HG03196 (cell line): ENCODE data around the gene MOGAT2.
"Not testable (repeated sequence)": the region's sequence is repeated elsewhere in the genome, so short reads cannot be mapped to it uniquely, and the experiment has no call there.

Experiments used
- ATAC-seq: cut with Tn5 transposase; IDR thresholded peaks from one replicate; pipeline ENCODE4 v1.9.1; 2021; ENCODE audit not compliant: unreplicated experiment

The MOGAT2 gene

DNA sequence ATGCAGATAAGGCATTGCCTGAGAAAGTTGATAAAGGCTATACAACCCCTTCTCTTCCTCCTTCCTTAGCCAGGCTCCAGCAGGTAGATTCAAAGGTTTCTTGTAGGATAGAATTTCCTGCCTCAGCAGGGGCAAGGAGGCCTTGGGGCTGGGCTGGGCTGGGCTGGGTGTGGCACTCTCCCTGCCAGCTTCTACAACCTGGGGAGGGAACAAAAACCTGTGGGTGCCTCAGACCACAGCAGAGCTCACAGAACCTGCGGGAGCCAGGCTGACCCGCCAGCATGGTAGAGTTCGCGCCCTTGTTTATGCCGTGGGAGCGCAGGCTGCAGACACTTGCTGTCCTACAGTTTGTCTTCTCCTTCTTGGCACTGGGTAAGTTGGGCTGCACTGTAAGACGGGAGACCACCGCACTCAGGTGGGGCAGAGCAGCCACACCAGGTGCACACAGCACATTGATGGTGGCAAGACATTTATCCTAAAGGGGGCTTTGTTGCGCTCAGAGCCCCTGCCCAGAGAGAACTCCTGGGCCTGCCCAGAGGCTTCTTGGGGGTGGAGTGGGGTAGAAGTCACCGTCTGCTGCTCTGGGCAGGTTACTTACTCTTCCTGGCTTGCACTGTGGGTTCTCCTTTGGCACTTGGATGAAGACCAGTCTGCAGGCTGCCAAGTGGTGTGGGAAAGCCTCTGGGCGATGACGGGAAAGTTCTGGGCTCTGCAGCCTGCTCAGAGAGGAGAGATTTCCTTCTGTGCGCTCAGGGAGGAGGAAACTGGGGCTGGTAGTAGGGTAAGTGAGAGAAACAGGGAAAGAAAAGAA, at the start of gene MOGAT2:
TSS of gene MOGAT2 (plus strand) at position 231 of the 811 bp plus-strand sequence. CDS start at position 282, 51 bp downstream.
- no peak for ATAC-seq

DNA sequence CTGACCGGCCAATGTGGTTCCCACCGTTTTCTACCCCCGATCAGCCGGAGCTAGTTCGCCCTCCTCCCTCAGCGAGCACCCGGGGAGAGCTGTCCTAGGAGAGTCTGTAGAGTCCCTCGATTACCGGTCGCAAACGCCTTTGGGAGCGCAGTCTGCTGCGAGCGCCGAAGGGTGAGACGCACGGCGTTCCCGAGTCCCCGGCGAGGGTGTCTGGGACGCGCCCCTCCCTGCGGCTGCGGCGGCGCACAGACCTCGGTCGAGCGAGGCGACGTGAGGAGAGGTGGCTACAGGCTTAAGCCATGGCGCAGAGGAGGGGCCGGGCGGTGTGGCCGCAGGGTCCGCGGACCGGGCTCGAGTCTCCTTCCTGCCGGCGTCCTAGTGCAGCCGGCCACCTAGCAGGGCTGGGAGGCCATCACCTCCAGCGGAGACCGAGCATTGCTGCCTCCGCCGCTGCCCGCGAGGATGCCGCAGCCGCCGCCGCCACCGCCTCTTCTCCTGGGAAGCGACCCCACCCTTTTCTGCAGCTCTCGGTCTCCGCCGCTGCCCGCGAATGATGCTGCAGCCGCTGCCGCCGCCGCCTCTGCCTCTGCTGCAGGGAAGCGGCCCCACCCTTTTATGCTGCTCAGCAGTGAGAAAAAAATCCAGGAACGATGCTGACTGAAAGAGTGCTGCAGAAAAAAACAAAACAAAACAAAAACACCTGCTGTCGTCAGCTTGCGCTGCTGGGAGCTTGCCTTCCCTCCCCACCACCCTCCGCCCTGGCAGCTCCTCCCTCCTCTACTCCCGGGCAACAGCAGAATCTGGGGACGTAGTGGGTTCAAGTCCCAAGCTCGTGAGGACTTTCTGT, 49.0 kb upstream of the MOGAT2 start, which contains the start of gene MAP6:
TSS of gene MAP6 (minus strand) at position 588 of the 847 bp plus-strand sequence. CDS start 669 bp downstream, outside the sequence.
- no peak for ATAC-seq

DNA sequence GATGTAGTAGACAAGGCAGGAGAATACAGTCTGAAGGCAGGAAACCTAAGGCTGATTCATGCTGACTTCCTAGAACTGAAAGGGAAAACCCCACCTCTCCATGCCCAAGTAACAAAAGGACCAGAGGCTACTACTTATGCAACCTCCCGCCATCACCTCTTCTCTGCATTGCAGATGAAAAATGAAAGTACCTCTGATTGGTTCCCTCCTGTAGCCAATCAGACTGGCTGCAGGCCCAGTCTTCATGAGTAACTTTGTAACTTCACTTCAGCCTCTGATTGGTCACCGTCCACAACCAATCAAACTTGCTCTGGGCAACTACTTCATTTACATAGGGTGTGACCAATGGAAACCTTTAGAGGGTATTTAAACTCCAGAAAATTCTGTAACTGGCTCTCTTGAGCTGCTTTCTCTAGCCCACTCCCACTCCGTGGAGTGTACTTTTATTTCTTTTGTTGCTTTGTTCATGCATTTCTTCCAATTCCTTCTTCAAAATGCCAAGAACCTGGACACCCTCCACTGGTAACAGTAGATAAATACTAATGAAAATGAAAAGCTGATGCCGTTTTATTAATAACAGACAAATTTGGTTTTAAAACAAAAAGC, 43.6 kb upstream of the MOGAT2 start:
- ATAC-seq = no peak

DNA sequence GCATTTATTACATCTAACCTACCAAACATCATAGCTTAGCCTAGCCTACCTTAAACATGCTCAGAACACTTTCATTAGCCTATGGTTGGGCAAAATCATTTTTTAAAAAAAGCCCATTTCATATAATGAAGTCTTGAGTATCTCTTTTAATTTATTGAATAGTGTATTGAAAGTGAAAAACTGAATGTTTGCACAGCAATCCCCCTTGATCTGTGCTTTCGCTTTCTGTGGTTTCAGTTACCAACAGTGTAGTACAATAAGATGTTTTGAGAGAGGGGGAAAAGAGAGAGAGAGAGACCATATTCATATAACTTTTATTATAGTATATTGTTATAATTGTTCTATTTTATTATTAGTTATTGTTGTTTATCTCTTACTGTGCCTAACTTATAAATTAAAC, 40.4 kb upstream of the MOGAT2 start:
- ATAC-seq = no peak

DNA sequence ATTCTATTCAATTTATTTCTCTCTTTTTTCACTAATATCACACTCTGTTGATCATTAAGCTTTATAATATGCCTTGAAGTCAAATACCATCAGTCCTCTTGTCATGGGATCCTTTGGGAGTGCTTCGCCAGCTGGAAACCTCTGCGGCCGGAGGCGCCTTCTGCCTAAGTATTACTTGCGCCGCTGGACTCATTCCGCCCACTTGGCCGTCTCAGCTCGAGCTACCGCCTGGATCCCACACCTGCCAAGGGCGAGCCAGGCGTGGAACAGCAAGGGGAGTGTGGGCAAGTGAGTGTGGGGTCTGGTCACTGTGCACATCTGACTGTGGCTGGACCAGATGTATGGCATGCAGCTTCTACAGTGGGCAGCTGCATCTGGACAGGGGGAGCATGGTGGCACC, 39.7 kb upstream of the MOGAT2 start:
- no peak for ATAC-seq

DNA sequence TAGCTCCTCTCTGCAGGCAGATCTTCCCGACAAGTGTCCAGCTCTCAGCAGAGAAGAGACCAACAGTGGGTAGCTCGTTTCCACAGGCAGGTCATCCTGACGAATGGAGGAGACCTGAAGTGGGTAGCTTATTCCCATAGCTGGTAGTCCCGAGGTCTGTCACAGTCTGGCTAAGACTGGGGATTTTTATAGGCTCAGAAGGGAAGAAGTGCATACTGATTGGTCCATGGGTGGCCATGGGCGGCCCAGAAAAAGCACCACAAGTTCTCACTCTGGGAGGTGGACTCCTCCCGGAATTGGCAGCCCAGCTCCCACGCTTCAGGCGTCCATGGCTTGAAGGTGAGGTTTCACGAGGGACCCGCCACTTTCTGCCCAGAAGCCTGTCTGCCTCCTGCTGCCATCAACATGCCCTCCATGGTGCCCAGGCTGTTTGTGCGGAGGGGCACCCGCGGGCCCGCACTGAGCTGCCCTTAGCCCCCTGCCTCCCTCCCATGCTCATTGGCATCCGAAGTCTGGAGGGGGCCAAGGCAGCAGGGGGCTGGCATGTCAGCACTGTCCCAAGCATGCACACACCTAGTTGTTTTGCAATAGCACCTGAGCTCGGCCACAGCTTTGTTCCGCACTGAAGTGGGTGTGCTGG, 38.9 kb upstream of the MOGAT2 start:
- ATAC-seq = no peak

DNA sequence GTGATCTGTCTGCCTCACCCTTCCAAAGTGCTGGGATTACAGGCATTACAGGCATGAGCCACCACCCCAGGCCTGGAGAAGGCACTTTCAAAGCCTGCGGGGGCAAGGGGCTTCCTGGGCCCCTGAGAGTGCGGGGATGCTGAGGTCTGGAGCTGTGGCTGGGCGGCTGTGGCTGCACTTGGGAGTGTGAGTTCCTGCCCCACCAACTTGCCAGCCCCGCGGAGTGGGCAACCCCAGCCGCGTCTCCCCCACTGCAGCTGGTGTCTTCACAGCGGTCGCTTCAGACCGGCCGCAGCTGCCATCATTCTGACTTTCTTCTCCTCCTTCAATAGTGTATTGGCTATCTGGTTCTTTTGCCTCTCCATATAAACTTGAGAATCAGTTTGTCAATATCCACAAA, 38.1 kb upstream of the MOGAT2 start:
- no peak for ATAC-seq

DNA sequence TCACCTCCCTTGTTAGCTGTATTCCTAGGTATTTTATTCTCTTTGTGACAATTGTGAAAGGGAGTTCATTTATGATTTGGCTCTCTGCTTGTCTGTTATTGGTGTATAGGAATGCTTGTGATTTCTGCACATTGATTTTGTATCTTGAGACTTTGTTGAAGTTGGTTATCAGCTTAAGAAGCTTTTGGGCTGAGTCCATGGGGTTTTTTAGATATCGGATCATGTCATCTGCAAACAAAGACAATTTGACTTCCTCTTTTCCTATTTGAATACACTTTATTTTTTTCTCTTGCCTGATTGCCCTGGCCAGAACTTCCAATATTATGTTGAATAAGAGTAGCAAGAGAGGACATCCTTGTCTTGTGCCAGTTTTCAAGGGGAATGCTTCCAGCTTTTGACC, 33.8 kb upstream of the MOGAT2 start:
- not testable (repeated sequence) for ATAC-seq

DNA sequence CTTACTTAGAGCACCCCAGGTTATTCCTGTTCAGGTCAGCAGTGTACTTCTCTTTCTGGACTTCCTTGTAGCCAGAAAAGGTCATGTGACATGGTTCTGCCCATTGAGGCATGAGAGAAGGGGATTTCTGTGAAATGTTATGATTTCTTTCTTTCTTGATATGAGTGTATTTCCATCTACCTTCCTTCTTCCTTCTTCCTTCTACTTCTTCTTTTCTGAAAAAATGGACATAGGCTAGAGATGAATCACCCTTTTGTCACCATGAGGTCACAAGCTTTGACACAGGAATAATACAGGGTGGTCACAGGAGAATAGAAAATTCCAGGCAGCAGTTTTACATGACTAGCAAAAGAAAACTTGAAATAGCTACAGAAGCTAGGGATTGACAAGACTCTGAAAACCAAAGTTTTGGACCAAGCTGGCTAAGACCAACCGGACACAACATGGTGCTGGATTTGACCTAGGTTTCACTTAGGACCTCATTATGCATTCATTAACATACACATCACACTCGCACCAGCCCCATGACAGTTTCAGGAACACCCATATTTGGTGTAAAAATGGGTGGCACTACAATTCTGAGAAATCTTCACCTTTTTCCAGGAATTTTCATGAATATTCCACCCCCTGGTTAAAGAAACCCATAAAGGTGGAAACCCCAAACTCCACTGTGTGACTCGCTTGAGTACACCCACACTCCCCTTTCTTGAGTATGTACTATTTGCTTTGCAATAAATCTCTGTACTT, 27.6 kb upstream of the MOGAT2 start:
- peak; percentile 74 for ATAC-seq

DNA sequence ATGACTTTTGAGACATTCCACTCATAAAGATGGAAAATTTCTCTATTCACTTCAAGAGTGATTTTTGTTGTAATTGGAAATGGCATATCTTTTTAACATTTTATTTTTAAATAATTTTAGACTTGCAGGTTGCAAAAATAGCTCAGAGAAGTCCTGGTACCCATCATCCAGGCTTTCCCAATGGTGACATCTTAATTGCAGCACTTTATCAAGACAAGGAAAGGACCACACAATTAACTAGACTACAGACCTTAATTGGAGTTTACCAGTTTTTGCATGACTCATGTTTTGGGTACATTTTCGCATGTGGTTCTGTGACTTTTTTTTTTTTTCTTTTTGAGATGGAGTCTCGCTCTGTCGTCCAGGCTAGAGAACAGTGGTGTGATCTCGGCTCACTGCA, 25.8 kb upstream of the MOGAT2 start:
- no peak for ATAC-seq

DNA sequence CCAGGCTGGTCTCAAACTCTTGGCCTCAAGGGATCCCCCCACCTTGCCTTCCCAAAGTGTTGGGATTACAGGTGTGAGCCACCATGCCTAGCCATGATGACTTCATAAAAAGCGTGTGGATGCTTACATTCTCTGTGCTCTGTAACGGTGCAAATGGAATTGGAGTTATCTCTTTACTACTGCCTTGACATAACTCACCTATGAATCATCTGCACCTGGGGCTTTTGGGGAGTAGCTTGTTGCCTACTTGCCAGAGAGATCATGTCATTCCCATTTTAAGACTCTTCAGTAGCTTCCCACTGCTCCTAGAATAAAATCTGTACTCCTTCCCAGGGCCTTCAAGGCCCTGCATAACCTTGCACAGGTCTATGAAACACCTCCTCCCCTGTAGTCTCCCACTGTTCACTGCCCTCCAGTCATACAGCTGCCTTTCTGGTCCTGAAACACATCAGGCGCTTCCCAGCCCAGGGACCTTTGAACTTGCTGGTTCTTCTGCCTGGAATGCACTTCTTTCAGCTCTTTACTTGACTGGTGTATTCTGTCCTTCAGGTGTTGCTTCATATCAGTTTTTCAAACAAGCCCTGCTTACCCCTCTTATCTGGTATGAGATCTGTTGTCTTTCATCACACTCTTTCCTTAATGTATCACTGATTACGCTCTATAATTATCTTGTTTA, 19.6 kb upstream of the MOGAT2 start:
- no peak for ATAC-seq

DNA sequence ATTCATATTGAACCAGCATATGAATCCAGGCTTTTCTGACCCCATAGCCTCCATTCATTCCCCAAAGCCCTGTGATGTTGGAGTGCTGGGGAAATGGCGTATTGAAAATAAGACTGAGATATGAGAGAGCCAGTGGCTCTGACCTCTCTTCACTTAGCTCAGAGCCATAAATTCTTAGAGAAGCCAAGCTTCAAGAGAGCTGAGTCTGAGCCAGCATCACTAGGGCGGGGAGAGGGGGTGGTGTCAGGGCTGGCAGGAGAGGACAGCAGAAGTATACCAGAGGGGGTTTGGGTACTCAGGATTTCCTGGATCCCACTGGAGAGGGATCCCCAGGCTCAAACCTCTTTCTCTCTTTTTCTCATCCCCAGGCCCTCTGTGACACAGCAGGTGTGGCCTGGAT, 16.7 kb upstream of the MOGAT2 start:
- ATAC-seq = no peak

DNA sequence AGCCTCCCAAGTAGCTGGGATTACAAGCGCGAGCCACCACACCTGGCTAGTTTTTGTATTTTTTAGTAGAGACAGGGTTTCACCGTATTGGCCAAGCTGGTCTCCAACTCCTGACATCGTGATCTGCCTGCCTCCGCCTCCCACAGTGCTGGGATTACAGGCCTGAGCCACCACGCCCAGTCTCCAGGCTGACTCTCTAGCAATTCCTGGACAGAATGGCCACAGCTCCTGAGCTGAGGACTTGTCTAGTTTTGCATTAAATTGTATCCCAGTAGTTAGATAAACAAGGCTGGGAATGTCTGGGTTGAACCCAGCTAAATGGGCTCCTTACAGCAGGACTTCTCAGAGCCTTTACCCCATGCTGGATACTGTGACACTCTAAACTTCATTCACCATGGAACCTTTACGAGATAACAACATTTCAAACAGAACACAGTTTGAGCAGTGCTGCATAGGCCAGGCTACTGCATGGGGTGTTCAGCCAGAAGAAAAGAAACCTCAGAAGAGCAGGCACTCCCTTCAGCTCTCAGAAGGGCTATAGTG, 13.9 kb upstream of the MOGAT2 start:
- ATAC-seq = no peak

DNA sequence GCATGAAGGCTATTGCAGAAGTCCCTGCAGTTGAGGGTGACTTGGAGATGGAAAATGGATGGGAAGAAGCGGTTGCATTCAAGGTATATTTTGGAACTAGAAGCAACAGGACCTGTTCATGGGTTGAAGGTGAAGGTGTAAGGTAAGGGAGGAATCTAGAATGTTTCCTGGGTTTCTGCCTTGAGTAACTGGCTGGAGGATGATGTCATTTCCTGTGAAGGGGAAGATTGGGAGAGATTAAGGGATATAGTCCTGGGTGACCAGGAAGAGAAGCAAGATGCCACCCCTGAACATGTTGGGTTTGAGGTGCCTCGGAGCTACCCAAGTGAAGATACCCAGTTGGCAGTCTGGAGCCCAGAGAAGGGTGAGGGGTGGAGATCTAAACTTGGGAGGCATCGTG, 12.1 kb upstream of the MOGAT2 start:
- no peak for ATAC-seq

DNA sequence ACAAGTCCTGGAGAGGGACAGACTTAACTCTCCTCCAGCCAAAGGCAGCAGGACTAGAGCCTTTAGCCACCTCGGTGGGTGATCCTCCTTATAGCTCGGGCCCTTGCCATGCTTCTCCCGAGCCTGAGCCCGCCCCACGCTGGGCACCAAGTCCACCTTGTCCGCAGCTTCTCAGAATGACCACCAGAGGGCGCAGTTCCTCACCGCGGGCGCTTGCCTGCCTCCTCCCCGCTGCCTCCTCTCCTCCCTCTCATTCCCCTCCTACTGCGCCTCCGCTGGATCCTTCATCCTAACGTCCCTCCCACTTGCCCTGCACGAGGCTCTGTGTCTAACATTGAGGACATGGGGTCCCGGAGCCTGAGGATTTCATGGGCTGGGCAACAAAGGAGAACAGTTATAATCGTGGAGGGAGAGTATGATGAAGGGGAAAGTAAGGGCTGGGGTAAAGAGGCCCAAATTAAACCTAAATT, 11.3 kb upstream of the MOGAT2 start:
- ATAC-seq = peak; percentile 68

DNA sequence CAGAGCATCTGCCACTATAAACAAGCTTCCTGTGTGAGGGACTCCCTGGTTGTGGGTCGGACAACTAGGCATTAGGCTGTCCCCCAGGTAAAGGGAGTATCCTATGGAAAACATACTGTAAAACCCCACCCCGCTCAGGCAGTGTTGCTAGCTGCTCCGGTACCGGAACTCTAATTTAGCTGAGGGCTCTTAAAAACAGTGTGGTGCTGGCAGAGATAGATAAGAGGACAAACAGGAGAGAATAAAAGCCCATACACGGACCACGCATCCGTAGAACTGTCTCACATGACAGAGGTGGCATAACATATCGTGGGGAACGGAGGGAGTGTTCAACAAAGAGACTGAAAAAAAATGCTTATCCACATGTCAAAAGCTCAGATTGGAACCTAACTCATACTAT, 3.4 kb upstream of the MOGAT2 start:
- ATAC-seq = no peak

DNA sequence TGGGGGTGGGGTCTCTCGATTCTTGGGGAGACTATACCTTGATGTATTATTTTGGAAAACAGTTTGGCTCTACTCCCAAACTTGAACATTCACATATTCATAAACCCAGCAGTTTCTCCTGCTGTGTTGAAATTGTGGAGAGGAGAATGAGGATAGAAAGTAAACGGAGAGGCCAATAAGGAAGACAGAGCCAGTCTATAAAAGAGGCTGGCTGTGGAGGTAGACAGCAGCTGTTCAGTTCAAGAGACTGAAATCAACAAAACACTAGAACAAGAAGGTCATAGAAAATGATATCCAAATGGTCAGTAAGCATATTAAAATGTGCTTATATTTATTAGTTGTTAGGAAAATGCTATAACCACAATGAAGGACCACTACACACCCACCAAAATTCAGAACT, 1.9 kb upstream of the MOGAT2 start:
- ATAC-seq = no peak

DNA sequence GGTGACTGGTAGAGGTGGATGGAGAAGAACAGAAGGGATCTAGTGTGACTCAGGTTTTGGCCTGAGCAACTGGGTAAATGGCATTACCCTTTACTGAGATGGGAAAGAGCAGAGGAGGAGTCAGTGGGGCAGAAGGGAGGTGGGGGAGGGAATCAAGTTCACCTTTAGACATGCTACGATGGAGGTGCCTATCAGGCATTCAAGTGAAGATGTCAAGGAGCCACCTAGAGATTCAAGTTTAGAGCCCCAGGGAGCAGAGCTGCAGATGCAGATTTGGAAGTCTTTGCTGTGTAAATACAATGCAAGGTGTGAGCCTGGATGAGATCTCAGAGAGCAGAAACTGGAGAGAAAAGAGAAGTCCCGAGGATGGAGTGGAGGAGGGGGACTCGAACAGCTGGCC, 979 bp upstream of the MOGAT2 start:
- no peak for ATAC-seq
